ENCODE measurements around the gene CASP2.
A peak's percentile ranks its signal among the peaks of the same experiment; 100 is the strongest.

The CASP2 gene

DNA sequence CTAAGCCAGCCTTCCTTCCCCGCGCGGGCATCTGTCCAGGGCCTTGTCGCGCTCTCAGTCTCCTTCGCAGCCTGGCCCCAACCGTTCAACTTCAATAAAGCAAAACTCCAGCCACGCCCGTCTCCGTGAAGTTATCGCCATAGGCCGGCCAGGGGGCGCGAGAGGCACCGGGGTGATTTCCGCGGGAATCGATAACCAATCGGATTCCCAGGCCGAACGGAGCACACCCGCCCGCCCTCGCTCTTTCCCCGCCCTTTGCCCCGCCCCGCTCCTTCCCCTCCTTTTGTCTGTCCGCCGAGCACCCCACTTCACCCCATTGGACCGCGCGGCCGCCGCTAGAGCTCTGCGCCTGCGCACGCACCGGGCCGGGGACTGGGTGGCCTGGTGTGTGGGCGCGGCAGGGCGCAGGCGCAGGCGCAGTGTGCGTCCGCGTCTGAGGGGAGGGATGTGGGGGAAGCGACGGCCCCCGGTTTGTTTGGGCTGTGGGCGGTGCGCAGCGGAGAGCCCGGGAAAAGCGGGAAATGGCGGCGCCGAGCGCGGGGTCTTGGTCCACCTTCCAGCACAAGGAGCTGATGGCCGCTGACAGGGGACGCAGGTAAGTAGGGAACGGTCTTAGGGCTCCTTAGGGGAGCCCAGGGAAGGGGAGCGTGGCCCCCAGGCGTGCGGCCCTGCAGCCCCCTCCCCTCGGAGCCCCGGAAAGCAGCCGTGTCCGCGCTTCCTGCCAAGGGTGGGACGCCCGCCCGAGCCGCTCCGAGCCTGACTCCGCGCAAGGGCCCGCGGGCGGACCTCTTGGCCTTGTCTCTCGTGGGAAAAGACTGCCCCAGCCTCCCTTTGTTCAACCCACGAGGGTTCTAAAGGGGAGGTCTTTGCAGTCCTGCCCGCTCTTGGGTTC is at the start of gene CASP2:
TSS of gene CASP2 (plus strand) at position 417 of the 892 bp plus-strand sequence. CDS start at position 522, 105 bp downstream.
- Histone ChIP-seq H3K79me2 (ENCODE audit: low read length) (peaks cover 40% of the 10 kb centered on the region), H3K27ac (ENCODE audit: low read length) (peak within 1 kb of the TSS; percentile 54), H3K4me2 (ENCODE audit: low read length) (peak within 1 kb of the TSS; percentile 98), H3K4me3 (ENCODE audit: low read length) (peak within 1 kb of the TSS; percentile 99), H3K36me3 (replicated peaks; ENCODE audit: low read depth, low read length) (peaks cover 21% of the 10 kb centered on the region), H3K9me3 (ENCODE audit: insufficient read depth, low read length) (no peaks in the 10 kb centered on the region), H4K20me1 (ENCODE audit: insufficient read depth, low read length) (no peaks in the 10 kb centered on the region), H2AFZ (ENCODE audit: low read depth, low read length) (peak within 1 kb of the TSS; percentile 93), H3K9ac (ENCODE audit: low read length) (peak within 1 kb of the TSS; percentile 97), H3K27me3 (ENCODE audit: low read depth, low read length) (no peaks in the 10 kb centered on the region), H3K4me1 (ENCODE audit: low read length) (peaks cover 13% of the 10 kb centered on the region)
- TF ChIP-seq EZH2phosphoT487 (IDR thresholded peaks at IDR 0.05; ENCODE audit: low read depth): no peak
- TF ChIP-seq, protein P1, sequence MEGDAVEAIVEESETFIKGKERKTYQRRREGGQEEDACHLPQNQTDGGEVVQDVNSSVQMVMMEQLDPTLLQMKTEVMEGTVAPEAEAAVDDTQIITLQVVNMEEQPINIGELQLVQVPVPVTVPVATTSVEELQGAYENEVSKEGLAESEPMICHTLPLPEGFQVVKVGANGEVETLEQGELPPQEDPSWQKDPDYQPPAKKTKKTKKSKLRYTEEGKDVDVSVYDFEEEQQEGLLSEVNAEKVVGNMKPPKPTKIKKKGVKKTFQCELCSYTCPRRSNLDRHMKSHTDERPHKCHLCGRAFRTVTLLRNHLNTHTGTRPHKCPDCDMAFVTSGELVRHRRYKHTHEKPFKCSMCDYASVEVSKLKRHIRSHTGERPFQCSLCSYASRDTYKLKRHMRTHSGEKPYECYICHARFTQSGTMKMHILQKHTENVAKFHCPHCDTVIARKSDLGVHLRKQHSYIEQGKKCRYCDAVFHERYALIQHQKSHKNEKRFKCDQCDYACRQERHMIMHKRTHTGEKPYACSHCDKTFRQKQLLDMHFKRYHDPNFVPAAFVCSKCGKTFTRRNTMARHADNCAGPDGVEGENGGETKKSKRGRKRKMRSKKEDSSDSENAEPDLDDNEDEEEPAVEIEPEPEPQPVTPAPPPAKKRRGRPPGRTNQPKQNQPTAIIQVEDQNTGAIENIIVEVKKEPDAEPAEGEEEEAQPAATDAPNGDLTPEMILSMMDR (IDR thresholded peaks at IDR 0.05; ENCODE audit: low read depth, low read length): peak; percentile 33

DNA sequence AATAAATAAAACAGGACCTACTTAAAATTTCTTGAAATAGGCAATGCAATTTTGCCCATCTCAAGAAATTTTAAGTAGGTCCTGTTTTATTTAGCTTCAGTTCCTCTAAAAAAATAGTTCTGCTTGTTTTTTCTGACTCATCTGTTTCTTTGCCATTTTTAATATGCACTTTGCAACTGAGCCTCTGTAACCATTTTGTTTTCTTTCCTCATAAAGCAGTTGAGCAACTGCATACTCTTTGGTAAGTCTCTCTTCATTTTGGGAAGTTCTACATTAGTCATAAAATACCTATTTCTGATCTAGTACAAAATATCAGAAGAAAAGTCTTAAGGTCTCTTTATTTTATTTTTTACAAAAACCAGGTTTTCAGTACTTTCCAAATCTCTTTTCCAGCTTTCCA is 48.3 kb upstream of the CASP2 start:
- no peak overlapping the region for H3K27ac ChIP-seq (ENCODE audit: low read length)
- no peaks in the 10 kb centered on the region for H4K20me1 ChIP-seq (ENCODE audit: insufficient read depth, low read length)
- peak overlapping the region; percentile 68 for H3K4me2 ChIP-seq (ENCODE audit: low read length)
- peaks cover 30% of the 10 kb centered on the region for H3K27me3 ChIP-seq (ENCODE audit: low read depth, low read length)
- H3K4me1 ChIP-seq (ENCODE audit: low read length): peaks cover 18% of the 10 kb centered on the region
- H3K9ac ChIP-seq (ENCODE audit: low read length): no peak overlapping the region
- TF ChIP-seq EZH2phosphoT487 (IDR thresholded peaks at IDR 0.05; ENCODE audit: low read depth): no peak
- TF ChIP-seq, protein P1 (IDR thresholded peaks at IDR 0.05; ENCODE audit: low read depth, low read length): no peak
- 0 out of 2 replicates have a peak, but pooled peaks cover 11% of the 10 kb centered on the region for H3K9me3 ChIP-seq (ENCODE audit: insufficient read depth, low read length)
- no peaks in the 10 kb centered on the region for H3K36me3 ChIP-seq (replicated peaks; ENCODE audit: low read depth, low read length)
- no peak overlapping the region for H3K4me3 ChIP-seq (ENCODE audit: low read length)
- H2AFZ ChIP-seq (ENCODE audit: low read depth, low read length): no peak overlapping the region
- H3K79me2 ChIP-seq (ENCODE audit: low read length): no peaks in the 10 kb centered on the region

DNA sequence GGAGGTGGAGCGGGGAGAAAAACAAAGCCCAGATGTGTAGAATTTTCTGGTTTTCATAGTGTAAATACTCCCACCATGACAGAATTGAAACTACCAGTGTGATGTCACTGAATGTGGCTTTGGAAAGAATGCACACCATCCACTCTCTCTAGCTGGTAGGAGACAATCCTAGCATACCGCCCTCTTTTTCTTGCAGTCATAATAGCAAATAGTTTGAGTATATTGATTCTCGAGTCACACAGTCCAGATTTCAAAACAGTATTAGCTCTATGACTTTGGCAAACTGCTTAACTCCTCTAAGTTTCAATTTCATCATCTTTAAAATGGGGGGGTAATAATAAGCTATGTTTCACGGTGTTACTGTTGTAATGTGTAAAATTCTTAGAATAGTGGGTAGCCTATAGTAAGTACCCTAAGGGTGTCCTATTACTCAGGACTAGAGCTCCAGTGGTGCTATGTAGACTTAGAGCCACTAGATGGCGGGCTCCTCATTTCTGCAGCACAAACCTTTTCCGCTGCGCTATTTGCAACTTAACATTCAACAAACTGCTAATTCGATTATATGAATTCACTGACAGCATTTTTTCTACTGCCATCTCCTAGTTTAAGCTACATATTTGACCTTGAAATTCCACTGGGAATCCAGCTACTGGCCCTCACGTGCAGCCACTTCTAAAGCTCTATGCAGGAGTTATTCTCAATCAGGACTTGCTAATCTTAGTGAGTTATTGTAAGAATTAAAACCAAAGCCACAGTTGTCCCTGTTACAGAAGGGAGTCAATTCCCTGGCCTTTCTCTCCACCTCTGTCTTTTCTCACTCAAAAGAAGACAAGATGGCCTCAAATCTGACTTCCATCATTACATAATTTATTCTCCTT is 47.6 kb upstream of the CASP2 start:
- no peak overlapping the region for H2AFZ ChIP-seq (ENCODE audit: low read depth, low read length)
- H3K27ac ChIP-seq (ENCODE audit: low read length): no peak overlapping the region
- H3K4me1 ChIP-seq (ENCODE audit: low read length): peaks cover 18% of the 10 kb centered on the region
- no peaks in the 10 kb centered on the region for H3K79me2 ChIP-seq (ENCODE audit: low read length)
- H3K36me3 ChIP-seq (replicated peaks; ENCODE audit: low read depth, low read length): no peaks in the 10 kb centered on the region
- H3K9me3 ChIP-seq (ENCODE audit: insufficient read depth, low read length): 0 out of 2 replicates have a peak, but pooled peaks cover 11% of the 10 kb centered on the region
- peak overlapping the region; percentile 68 for H3K4me2 ChIP-seq (ENCODE audit: low read length)
- peak overlapping the region; percentile 49 for H3K4me3 ChIP-seq (ENCODE audit: low read length)
- peaks cover 29% of the 10 kb centered on the region for H3K27me3 ChIP-seq (ENCODE audit: low read depth, low read length)
- no peak for TF ChIP-seq EZH2phosphoT487 (IDR thresholded peaks at IDR 0.05; ENCODE audit: low read depth)
- TF ChIP-seq, protein P1 (IDR thresholded peaks at IDR 0.05; ENCODE audit: low read depth, low read length): peak; percentile 93
- H3K9ac ChIP-seq (ENCODE audit: low read length): peak overlapping the region; percentile 18; the same call in 1 of the 2 replicates
- no peaks in the 10 kb centered on the region for H4K20me1 ChIP-seq (ENCODE audit: insufficient read depth, low read length)
